ENCODE data around the gene MS4A6E.

DNA sequence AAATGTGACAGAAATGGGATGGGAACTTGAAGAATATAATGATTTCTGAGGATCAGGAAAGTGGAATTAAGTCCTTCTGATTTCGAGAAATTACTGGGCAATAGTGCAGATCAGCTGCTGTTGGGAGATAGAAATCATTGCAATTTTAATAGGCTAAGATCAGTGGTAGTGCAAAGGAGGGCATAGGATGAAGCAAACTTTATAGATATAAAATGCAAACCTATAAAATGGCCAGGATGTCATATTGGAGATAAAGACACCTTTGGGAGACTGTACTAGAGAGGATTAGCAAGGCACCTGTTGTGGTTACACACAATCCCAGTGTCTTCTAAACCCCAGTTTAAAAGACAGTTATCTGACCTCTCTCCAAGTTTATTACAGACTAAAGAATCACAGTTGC lies 44.8 kb downstream of the MS4A6E start:
- TF ChIP-seq, protein P1, sequence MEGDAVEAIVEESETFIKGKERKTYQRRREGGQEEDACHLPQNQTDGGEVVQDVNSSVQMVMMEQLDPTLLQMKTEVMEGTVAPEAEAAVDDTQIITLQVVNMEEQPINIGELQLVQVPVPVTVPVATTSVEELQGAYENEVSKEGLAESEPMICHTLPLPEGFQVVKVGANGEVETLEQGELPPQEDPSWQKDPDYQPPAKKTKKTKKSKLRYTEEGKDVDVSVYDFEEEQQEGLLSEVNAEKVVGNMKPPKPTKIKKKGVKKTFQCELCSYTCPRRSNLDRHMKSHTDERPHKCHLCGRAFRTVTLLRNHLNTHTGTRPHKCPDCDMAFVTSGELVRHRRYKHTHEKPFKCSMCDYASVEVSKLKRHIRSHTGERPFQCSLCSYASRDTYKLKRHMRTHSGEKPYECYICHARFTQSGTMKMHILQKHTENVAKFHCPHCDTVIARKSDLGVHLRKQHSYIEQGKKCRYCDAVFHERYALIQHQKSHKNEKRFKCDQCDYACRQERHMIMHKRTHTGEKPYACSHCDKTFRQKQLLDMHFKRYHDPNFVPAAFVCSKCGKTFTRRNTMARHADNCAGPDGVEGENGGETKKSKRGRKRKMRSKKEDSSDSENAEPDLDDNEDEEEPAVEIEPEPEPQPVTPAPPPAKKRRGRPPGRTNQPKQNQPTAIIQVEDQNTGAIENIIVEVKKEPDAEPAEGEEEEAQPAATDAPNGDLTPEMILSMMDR (IDR thresholded peaks at IDR 0.05), result no peak
- TF ChIP-seq POLR2A (IDR thresholded peaks at IDR 0.05) (no peak), POLR2AphosphoS5 (IDR thresholded peaks at IDR 0.05) (no peak)
